NCI-H1048 (cell line): ENCODE results near the gene ACSL1.
"Not testable (repeated sequence)": the region's sequence is repeated elsewhere in the genome, so short reads cannot be mapped to it uniquely, and the experiment has no call there.

Experiments
- DNase-seq: peaks from one replicate; lab custom pipeline; 2025; lab: John Stamatoyannopoulos, UW

The ACSL1 gene

DNA sequence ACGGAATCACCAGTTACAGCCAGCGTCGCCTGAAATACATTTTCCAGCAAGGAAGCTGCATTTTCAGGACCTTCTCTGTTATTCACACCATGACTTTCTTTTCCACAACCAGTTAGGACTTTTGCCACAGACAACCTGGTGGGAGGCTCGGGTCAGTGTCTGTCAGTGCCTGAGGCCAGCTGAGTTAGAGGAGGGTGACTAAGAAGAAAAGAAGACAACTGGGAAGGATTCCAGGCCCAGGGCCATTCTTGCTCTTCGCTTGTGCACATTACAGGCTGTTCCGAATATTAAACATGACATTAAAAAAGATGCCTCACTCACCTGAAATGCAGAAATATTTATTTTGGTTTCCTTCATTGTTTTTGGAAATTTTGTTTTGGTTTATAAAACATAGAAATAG, 70.5 kb downstream of the ACSL1 start:
- no peak for DNase-seq

DNA sequence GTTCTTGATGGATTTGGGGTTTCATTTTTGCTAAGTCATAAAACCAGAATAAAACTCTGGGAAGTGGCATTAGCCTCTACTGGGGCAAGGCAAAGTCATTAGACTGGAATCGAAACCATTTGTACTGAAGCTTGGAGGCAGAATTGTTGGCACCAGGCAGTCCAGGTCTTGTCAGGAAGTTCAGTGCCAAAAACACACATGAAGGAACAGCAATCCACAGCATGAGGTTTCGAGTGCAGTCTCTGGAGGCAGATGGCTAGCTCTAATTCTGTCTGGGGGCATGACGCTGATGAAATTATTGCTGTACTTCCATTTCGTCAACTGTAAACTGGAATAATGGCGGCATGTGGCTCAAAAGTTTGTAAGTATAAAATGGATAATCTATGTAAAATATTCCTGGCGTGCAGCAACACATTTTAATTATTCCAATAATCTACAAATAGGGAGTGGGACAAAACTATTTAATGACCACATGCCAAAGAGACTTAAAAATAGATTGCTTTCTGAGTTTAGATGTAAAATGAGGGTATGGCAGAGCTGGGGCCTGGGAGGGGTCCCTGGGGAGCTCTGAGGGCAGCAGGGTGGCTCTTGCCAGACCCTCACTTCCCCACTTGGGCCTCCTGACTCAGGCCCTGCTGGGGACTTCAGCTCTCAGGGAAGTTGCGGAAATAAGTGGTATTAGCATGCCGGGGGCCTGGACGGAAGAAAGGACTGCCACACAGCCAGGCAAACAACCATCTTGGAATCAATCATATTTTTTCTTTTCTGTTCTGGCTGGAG, 73.1 kb downstream of the ACSL1 start:
- no peak for DNase-seq

DNA sequence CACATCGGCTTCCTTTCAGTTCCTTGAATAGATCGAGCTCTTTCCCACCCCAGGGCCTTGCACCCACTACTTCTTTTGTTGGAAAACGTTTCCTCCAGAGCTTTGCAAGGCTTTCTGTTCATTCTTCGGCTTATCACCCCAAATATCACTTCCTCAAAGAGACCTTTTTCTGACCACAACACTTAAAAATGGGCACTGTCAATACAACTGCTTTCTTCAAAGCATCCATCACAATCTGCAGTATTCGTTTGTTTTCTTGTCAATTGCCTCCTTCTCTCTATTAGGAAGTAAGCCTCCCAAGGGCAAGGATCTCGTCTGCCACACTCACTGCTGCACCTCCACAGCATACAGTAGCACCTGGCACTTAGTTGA, 74.2 kb downstream of the ACSL1 start:
- no peak for DNase-seq

DNA sequence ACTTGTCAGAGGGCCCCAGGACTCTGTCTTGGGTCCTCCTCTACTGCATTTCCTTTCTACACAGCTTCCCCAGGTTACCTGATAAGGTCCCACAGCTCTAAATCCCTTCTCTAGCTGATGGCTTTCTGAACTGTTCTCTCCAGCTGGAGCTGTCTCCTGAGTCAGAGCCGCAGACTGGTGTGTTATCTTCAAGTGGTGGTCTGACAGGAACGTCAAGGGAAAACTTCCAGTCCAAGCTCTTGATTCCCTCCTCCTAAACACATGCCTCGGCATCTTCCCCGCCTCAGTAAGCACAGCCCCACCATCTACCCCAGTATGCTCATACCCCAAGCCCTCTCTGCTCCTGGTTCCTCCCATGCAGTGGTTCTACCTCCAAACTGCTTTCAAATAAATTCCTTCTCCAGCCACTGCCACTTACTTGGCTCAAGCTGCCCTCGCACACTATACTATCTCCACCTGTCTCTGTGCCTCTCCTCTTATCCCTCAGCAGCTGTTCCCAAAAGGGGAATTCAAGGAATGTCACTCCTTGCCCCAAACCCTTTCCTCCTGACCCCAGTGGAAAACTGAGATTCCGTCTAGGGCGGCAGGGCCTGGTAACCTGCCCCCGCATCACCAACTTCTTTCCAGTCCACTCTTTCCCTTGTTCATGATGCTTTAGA, 74.7 kb downstream of the ACSL1 start:
- DNase-seq: no peak

DNA sequence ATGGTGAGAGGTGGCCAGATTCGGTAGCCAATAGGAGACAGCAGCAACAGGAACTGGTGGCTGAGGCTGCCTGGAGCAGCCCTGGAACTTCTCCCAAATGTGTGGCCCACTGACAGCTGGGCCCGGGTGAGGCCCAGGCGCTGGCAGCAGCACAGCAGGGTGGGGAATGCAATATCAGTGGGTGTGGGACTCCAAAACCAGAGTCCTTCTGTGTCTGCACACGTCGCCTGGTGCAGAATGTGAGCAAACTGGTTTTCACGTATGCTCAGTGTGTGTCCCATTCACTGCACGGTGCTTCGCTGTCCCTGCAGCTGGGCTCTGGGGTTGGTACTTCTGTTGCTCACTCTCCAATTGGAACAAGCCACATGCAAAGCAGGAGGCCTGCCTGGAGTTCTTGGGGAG, 77.5 kb downstream of the ACSL1 start:
- peak; percentile 56 for DNase-seq

DNA sequence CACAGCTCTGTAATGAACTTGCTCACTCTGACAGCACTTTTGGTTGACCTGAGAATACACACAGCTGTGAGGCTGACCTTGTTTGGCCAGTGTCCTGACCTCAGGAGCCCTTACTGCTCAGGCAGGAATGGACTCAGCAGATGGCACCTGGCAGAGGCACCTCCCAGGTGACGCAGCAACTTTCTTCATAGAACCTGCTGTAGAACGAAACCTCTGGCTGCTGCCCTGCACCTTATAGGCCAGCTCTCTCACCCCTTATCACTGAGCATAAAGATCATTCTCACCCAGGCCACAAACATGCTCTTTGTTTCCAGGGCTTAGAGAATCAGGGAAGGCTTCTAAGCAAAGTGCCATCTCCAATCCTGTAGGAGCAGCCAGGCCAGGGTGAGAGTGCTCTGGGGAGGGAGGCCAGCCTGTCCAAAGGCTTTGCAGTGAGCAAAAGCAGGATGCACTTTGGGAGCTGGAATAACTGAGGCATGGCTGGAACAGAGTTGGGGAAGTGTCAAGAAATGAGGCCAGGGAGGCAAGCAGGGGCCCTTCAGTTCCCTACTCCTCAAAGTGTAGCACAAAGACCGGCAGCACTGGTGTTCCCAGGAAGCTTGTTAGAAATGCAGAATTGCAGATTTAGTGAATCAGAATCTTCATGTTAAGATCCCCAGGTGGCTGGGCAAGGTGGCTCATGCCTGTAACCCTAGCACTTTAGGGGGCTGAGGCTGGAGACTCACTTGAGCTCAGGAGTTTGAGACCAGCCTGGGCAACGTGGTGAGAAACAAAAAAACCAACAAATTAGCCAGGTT, 78.5 kb downstream of the ACSL1 start:
- DNase-seq: no peak

DNA sequence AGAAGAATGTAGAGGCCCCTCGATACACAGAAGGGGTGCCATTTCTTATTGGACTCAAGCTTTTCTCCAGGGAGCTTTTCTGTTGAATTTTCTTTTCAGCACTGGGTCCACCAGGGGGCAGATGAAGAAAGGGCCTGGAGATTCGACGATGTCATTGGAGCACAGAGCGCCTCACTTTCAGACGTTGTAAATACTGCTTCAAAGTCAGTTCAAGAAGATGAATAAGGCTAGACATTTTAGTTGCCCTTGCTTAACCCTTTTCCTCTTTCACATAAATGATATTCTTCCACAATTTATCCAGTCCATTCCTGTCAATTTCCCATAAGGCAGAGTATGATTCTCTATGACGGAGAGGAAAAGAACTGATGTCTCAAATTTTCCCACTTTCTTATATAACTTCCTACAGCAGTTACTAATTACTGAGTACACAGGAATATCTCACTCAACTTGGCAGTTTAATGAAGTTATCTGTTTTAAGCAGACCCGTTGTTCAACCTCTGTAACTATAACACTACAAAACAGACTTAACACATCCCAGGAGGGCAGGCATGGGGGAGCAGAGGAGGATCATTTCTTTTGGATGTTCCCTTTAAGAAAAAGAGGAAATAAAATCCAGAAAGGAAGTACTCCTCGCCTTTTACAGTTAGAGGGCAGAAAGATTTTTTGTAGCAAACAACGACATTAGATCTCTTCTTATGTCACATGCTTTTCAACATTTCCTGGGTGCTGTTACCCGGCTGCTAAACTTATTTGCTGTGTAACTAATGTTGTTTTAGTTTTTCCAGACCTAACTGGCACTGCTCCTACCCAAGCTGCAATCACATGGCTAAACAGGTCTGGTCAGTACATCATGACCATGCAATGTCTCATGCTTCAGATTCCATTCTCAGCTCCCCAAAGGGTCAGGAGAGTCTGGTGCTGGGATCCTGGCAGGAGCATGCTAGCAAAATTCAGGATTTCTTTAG, 79.7 kb downstream of the ACSL1 start:
- DNase-seq: peak; percentile 37

DNA sequence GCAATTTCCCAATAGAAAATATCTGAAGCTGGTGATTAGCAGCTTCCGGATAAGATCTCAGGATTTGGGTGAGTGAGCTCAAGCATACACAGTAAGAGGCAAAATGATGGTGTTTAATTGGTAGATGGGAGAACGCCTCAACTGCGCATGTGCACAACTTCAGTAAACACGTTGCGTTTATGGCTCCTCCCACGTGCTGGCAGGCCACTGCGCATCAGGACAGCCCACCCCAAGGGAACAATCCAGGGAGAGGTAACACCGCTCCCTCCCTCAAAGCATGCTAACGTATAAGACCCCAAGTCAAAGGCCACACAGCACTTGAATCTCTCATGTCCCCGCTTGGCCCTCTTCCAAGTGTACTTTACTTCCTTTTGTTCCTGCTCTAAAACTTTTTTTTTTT, 81.5 kb downstream of the ACSL1 start:
- DNase-seq: no peak

DNA sequence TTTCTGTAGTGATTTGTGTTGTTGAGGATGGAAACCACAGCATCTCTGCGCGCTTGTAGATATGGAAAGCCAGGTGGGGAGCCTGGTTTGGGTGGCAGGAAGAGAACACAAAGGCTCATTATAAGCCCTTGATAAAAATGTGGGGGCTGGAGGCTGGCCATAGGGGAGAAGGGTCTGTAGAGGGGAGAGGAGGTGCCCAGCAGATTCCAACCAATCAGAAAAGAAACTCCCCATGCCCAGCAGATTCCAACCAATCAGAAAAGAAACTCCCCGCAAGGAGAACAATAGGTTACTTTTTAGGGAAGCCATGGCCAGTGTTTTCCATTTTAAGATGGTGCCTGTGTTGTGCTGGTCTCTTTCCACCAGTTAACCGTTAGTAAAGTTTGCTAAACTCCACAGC, 82.1 kb downstream of the ACSL1 start:
- no peak for DNase-seq

DNA sequence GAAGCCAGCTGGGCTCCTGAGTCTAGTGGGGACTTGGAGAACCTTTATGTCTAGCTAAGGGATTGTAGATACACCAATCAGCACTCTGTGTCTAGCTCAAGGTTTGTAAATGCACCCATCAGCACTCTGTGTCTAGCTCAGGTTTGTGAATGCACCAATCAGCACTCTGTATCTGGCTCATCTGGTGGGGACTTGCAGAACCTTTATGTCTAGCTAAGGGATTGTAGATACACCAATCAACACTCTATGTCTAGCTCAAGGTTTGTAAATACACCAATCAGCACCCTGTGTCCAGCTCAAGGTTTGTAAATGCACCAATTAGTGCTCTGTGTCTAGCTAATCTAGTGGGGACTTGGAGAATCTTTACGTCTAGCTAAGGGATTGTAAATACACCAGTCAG, 84.1 kb downstream of the ACSL1 start:
- DNase-seq: not testable (repeated sequence)

DNA sequence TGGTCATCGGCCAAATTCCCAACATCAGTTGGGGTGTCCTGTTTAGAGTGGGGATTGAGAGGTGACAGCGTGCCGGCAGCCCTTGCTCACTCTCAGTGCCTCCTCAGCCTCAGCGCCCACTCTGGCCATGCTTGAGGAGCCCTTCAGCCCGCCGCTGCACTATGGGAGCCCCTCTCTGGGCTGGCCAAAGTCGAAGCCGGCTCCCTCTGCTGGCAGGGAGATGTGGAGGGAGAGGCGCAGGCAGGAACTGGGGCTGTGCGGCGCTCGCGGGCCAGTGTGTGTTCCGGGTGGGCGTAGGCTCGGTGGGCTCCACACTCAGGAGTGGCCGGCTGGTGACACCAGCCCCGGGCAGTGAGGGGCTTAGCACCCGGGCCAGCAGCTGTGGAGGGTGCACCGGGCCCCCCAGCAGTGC, 84.8 kb downstream of the ACSL1 start:
- no peak for DNase-seq

DNA sequence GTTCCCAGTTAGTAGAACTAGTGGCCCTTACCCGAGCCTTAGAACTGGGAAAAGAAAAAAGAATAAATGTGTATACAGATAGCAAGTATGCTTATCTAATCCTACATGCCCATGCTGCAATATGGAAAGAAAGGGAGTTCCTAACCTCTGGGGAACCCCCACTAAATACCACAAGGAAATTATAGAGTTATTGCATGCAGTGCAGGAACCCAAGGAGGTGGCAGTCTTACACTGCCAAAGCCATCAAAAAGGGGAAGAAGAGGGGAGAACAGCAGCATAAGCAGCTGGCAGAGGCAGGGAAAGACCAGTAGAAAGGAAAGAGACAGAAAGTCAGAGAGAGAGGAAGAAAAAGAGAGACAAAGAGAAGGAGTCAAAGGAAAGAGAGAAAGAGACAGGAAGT, 86.2 kb downstream of the ACSL1 start:
- not testable (repeated sequence) for DNase-seq

DNA sequence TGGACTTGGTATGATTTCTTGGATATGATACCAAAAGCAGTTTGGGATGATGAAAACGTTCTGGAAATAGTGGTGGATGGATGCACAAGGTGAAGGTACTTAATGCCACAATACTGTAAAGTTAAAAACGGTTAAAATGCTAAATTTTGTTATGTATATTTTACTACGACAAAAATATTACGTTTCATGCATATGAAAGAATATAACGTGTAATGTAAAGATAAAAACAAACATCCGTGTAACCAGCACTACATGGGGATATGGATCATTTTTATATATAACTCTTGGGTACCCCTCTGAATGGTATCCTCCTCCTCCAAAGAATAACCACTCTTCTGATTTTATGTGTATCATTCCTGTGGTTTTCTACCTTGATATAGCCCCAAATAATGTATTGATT, 91.0 kb downstream of the ACSL1 start:
- DNase-seq: no peak

DNA sequence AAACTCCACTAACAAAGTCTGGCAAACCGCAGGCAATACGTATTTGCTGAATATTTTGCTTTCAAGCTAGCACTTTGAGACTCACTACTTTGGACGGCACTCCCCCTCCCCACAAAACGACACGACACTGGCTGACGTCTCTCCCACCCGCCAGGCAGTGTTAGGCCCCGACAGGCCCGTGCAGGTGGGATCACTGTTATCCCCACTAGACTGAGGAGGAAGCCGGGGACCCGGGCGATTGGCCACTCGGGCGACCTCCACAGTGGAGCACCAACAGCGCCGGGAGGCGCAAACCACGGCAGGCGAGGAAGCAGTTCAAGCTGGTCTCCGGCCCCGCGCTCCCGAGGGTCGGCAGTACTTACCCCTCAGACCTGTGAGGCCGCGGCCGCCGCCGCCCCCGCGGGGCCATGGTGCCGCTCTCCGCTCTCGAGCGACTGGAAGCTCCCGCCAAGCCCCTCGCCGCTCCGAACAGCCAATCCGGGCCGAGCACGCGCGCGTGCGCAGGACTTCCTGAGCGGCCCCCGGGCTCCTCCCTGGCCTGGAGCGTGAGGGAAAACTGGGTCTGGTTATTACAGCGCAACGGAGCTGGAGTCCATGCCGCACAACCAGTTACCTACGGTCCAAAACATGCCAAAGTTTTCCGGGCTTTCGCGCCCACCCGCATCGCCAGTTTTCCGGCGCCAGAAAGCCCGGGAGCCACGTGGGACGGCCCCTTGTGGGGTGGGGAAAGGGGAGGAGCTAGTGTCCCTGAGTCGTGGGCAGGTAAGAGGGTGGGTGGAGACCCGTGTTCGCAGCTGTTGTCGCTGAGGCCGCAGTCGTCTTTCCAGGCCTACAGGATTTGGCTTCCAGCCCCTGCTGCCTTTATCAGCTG, 91.9 kb downstream of the ACSL1 start, which contains the start of gene CENPU:
CENPU (minus strand) TSS at position 443 of the 871 bp plus-strand sequence; CDS start at position 409, 34 bp downstream.
- DNase-seq: peak; percentile 99

DNA sequence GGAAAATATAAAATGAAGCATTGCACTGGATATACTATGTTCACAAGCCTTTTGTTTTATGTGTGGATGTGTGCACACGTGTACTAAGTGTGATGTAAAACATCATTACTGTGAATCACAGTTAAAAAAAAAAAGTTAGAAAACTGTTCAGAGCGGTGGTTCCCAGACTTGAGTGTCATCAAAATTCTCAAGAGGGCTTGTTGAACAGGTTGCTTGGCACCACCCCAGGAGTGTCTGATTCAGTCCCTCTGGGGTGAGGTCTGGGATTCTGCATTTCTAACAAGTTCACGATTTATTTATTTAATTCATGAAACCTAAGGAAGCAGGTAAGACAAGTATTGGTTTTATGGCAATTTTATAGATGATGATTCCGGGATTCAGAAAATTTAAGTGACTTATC, 93.6 kb downstream of the ACSL1 start:
- DNase-seq: no peak

DNA sequence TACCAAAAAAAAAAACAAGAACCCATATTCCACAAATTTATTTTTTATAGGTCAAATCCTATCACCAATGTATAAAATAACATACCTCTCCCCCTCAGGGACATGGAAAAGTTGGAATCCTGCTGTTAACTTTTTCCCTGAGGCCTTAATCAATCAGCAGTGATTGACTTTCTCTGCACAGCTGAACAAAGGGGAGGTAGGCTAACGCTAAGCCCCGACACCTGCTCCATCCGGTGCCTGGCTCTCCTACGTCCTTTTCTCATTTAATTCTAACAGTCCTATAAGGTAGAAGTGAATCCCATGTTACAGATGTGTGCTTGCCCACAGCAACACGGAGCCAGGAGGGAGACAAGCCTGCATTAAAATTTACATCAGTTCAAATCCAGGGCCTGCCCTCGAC, 94.7 kb downstream of the ACSL1 start:
- DNase-seq: no peak

DNA sequence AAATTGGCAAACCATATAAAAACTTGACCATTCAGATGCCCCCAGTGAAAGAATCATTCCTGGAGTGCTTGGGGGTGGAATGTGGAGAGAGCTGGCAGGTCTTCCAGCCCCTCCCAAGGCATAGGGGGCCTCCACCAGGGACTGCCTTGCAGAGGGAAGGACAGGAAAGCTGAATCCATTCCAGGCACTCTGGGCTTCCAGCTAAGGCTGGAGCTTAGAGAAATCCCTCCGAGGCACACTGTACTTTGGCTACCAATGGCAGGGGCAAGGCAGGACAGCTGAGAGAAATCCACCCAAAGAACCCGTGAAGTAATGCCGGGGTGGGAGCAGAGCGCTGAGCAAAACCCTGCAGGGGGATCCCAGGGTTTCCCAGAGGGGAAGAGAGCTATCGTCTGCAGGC, 95.8 kb downstream of the ACSL1 start:
- no peak for DNase-seq

DNA sequence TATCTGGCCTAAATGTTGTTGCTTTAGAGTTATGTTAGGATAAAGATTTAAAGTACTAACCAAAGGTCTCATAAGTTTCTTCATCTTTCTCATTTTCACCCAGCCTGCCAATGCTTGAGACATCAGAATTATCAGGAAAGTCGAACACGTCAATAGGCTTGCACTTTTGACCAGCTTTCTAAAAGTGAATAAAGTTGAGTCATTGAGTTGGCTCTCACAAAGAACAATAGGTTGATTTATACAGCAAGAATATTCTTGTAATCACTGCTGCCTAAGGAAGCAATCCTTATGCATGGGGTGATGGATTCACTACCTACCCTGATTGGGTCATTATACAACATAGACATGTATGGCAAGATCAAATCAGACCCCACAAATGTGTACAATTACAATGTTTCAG, 96.9 kb downstream of the ACSL1 start:
- DNase-seq: no peak

DNA sequence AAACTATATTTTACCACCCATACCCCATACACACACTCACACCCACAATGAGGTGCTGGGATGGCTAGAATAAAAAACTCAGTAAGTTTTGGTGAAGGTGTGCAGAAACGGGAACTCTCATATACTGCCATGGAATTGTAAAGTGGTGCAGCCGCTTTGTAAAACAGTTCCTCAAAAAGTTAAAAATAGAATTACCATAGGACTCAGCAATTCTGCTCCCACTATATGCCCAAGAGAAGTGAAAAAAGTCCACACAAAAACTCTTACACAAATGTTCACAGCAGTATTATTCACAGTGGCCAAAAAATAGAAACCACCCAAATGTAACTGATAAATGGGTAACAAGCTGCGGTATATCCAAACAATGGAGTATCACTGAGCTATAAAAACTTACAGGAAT, 98.3 kb downstream of the ACSL1 start:
- no peak for DNase-seq

DNA sequence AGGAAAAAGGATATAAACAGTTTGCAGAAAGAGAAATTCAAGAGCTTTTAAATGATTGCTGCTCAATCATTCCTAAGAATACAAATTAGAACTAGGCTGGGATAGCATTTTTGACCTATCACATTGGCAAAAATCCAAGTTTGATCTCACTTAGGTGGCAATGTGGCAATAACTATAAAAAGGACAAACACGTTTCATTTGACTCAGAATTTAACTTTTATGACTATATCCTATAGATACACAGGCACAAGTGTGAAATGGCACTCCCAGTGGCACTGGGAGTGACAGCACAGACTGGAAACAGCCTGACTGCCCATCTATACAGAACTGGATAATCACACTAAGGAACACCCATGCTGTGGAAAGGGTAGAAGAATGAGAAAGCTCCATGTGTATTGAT, 103.0 kb downstream of the ACSL1 start:
- DNase-seq: no peak

DNA sequence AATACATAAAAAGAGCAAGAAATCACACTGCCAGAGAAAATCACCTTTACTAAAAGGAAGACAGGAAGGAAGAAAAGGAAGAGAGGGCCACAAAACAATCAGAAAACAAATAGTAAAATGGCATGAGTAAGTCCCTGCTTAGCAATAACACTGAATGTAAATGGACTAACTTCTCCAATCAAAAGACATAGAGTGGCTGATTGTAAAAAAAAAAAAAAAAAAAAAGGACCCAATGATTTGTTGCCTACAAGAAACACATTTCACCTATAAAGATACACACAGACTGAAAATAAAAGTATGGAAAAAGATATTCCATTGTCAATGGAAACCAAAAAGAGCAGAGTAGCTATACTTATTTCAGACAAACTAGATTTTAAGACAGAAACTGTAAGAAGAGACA, 104.5 kb downstream of the ACSL1 start:
- DNase-seq: no peak
